A172 (cell line): ENCODE data around the gene TIMM8B. TPM values are rescaled to one million over a fixed set of nuclear protein-coding genes. Genes with fewer than 3 reads are reported as not detected.
"Not testable (repeated sequence)": the region's sequence is repeated elsewhere in the genome, so short reads cannot be mapped to it uniquely, and the experiment has no call there.

Source experiments
- DNase-seq: peaks from one replicate; pipeline ENCODE4 v3.0.0-alpha.2; 2015; ENCODE audit warnings: low spot score
- total RNA-seq: library from RNA; depleted of rRNA; stranded (reverse); fragments of >200 nt; shearing (Covaris generic); gene quantifications from 2 replicates; pipeline ENCODE4 v1.2.3, GENCODE V29; 2014; rRNA removed

TIMM8B gene
- total RNA-seq, 1 experiment from 2014 or later = 61.3 TPM

DNA sequence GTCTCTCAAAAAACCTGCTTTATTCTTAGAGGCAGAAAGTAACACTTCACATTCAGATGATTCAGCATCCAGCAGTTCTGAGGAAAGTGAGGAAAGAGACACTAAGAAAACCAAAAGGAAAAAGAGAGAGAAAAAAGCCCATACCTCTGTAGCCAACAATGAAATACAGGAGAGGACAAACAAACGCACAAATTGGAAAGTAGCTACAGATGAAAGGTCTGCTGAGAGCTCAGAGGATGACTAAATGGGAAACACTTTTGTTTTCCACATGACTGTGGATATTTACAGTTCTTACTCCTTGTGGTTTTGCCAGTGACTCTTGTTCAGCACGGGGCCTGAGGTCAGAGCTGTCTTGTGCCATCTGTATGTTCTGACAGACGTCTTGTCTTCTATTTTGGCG lies 3.8 kb downstream of the TIMM8B start:
- DNase-seq = peak; percentile 59

DNA sequence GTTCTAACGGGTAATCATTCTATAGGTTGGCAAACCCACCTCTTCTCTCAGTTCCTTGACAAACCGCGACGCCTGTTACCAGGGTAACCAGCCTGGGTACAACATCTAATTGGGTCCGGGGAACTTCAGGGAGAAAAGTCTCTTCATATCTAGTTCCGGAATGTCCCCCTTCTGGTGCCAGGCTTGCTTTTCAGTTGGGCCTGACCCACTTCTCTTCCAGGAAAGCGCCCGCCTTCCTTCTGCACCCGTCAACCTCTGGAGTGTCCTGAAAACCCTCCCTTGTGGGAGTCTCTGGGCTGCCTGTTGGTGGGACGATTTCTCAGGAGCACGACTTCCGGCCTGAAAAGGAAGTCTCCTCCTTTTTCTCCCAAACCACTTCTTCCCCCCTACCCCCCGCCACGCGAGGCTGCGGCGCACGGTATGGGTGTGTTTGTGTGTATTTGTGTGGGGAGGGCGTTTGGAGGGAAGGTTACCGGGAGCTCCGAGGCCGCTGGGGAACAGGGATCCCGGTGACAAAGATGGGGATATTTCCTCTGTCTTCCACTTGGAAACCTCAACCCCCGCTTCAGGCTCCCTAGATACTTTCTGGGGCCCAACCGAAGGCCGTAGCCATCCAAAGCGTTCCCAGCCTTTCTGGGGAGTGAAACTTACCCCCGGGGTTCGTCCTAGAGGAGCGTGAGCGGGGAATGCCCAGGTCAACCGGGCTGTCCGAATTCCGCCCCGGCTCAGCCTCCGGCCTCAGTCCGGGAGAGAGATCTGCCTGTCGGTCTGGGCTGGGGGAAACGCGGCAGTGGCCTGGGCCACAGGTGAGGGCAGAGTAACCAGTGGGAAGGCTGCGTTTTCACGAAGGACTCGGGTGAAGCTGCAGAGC lies 12.4 kb downstream of the TIMM8B start, which contains the start of the genes NKAPD1 and PIH1D2:
TSS of gene NKAPD1 (plus strand) at position 359 of the 871 bp plus-strand sequence. CDS start 1,276 bp downstream, outside the sequence.
TSS of gene PIH1D2 (minus strand) at position 77 of the 871 bp plus-strand sequence. CDS start 843 bp downstream, outside the sequence.
- peak; percentile 64 for DNase-seq

DNA sequence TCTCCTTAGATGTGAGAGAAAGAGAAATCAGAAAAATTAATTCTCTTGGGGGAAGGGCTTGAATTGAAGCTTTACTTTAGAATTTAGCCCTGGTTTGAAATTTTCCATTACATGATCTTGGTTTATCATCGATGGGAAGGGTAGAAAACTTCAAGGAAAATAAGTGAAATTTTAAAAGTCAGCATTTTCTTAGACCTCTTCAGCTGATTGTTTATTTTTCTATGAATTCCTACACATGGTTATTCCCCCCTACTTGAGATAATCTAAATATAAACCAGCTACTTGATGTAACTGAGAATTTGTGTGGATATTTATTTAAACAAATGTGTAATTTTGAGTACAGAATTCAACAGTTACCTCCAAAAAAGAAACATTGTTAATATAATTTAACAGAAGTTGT lies 23.6 kb downstream of the TIMM8B start:
- no peak for DNase-seq

DNA sequence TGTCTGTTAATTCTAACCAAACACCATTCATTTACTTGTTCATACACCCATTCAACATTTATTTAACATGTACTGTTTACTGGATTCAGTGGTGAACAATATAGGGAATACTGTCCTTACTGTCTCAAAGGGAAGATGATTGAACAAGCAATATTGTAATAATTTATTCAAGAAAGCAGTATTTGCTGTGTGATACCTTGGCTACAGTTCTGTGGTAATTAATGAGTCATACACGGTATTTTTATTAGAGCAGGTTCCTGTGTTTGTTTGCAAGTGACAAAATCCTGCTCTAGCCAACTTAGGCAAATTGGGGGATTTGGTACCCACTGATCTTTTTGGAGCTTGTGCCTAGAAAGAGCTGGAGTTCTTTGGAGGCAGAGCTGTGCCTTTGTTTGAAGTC lies 28.5 kb downstream of the TIMM8B start:
- DNase-seq = no peak

DNA sequence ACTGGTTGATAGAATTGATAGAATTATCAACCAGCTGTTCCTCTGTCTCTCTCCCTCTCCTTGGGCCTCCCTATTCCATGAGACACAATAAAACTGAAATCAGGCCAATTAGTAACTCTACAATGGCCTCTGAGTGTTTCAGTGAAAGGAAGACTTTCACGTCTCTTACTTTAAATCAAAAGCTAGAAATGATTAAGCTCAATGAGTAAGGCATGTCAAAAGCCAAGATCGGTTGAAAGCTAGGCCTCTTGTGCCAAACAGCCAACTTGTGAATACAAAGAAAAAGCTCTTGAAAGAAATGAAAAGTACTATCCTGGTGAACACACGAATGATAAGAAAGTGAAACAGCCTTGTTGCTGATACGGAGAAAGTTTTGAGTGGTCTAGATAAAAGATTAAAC lies 29.4 kb downstream of the TIMM8B start:
- no peak for DNase-seq

DNA sequence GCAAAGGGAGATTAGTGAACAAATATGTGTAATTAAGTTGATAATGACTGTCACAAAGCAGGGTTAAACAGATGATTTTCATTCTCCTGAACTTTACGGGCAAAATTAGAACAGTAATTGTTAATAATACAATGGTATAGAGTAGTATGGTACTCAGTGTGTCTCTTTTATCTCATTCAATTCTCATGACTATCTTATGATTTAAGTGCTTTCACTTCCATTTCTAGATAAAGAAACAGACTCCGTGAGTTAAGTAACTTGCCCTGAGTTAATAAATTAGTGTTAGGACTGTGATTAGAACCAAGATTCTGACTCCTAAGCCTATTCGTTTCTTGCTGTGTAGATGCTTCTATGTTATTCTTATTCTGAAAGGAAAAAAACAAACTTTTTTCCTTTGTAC lies 34.8 kb downstream of the TIMM8B start:
- DNase-seq = no peak

DNA sequence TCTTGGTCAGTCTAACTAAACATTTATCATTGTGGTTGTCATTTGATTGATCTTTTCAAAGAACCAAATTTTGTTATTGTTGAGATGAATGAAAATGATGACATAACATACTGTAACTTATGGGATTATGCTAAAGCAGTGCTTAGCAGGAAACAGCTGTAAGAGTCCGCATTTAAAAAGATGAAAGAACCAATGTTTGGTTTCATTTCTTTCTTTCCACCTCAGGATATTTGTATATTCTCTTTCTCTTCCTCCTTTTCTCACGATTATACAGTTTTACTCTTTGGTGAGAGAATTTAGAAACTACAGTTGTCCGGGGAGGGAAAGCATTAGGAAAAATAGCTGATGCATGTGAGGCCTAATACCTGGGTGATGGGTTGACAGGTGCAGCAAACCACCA lies 35.8 kb downstream of the TIMM8B start:
- no peak for DNase-seq

DNA sequence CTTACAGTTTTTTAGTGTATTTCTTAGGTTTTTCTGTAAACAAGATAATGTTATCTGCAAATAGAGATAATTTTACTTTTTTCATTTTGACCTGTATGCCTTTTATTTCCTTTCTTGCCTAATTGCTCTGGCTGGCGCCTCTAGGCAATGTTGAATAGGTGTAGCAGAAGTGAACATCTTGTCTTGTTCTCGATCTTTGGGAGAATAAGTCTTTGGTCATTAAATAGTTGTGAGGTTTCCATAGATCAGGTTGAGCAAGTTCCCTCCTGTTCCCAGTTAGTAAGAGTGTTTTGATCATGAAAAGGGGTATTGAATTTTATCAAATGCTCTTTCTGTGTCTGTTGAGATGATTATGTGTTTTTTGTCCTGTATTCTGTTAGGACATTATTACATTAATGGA lies 36.8 kb downstream of the TIMM8B start:
- DNase-seq = no peak

DNA sequence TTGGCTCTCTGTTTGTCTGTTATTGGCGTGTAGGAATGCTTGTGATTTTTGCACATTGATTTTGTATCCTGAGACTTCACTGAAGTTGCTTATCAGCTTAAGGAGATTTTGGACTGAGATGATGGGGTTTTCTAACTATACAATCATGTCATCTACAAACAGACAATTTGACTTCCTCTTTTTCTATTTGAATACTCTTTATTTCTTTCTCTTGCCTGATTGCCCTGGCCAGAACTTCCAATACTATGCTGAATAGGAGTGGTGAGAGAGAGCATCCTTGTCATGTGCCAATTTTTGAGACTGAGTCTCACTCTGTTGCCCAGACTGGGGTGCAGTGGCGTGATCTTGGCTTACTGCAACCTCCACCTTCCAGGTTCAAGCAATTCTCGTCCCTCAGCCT lies 38.3 kb downstream of the TIMM8B start:
- not testable (repeated sequence) for DNase-seq

DNA sequence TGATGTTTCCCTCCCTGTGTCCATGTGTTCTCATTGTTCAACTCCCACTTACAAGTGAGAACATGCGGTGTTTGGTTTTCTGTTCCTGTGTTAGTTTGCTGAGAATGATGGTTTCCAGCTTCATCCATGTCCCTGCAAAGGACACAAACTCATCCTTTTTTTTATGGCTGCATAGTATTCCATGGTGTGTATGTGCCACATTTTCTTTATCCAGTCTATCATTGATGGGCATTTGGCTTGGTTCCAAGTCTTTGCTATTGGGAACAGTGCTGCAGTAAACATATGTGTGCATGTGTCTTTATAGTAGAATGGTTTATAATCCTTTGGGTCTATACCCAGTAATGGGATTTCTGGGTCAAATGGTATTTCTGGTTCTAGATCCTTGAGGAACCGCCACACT lies 39.9 kb downstream of the TIMM8B start:
- not testable (repeated sequence) for DNase-seq

DNA sequence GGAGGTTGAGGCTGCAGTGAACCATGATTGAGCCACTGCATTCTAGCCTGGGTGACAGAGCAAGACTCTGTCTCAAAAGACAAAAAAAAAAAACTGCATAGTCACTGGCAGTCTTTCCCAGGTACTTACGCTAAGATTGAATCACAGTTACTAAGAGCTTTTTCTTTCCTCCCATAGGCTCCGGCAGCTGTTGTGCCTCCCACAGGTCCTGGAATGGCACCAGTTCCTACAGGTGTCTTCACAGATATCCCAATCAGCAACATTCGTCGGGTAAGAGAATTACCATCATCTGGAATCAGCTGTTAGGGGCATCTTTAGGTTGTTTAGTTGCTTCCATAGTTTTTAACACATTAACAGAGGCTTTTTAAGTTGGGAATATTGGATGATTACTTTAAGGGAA lies 41.6 kb downstream of the TIMM8B start:
- DNase-seq = no peak

DNA sequence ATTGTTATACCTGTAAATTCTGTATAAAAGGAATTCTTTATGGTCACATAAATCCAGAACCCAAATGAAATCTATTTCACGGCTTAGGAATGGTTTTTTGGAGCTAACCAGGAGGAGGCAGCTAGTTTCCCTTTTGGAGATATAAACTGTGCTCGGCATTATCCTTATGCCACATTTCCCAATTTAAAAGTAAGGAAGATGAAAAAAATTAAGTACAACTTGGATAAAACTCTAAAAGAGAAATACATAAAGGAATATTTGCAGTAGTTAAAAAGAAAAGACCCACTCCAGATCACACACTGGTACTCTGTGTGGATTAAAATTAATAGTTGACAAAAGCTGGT lies 43.6 kb downstream of the TIMM8B start:
- DNase-seq = no peak

DNA sequence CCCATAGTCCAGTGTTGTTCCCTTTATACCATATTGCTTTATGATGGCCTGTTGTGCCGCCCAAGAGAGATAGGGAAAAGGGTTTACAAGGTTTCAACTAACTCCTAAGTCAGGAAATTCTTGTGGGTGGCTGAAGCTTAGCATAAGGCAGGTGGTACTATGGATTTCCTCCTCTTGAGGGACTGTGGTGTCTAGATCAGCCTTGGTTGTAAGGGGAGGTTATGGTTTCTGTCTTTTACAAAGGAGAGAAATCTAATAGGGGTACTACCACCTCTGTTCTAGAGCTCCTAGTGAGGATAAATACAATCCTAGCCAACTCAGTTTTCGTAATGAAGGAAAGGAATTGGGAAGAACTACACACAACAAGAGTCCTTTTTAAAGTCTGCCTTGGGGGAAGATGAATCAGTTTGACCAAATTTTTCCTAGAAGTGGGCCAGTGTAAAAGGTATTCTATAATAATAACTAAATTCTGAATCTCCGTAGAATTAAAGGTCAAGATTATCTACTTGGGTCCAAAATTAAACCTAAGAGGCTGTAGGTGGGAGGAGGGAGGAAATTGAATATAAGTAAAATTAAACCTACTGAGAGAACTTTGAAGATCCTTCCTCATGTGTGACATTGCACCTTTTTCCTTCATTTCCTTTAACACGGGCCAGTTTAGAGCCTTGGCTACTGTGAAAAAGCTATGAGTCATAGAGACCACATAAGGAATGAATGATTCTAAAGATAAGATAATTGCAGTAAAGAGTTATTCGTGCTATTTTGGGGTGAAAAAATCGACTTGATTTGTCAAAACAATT lies 44.2 kb downstream of the TIMM8B start:
- DNase-seq = peak; percentile 45

DNA sequence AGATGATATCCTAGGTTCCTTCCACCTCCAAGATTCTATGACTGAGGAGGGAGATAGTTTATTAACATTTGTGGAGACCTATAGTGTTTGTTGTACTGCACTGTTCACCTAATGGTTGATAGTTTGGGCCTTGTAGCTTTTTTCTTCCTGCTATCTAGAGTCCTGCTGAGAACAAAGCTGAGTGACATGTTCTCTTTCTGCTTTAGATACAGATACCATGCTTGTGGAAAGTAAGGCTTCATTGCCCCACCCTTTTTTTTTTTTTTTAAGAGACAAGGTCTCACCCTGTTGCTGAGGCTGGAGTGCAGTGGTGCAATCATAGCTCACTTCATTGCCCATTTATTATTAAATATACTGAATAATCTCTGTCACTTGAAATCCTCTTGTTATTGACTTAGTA lies 49.0 kb downstream of the TIMM8B start:
- no peak for DNase-seq

Other genes starting within 250 kb of the TIMM8B start
- gene ALG9, start 215.2 kb downstream of the TIMM8B start, total RNA-seq = 20.2 and 24.7 TPM in 2 replicates
- gene FDXACB1, start 207.6 kb downstream of the TIMM8B start, total RNA-seq = 1.5 and 3.4 TPM in 2 replicates
- 15.0 and 16.6 TPM in 2 replicates for gene CFAP68, start 207.2 kb downstream of the TIMM8B start, total RNA-seq
- gene CRYAB, start 175.0 kb downstream of the TIMM8B start, total RNA-seq = 0.34 TPM in 1 of 2 replicates, not detected in the other
- not detected in 2 replicates for gene HSPB2, start 174.0 kb downstream of the TIMM8B start, total RNA-seq
- not detected in 2 replicates for gene C11orf52, start 167.8 kb downstream of the TIMM8B start, total RNA-seq
- gene DIXDC1, start 149.4 kb downstream of the TIMM8B start, total RNA-seq = 6.2 and 6.9 TPM in 2 replicates
- gene DLAT, start 61.3 kb downstream of the TIMM8B start, total RNA-seq = 35.1 and 40.6 TPM in 2 replicates
- gene PIH1D2, start 12.7 kb downstream of the TIMM8B start, total RNA-seq = 3.3 and 3.4 TPM in 2 replicates
- 18.3 and 19.0 TPM in 2 replicates for gene NKAPD1, start 12.5 kb downstream of the TIMM8B start, total RNA-seq
- 109 and 124 TPM in 2 replicates for gene SDHD, start 117 bp upstream of the TIMM8B start, total RNA-seq
- gene IL18, start 77.3 kb upstream of the TIMM8B start, total RNA-seq = 32.4 and 68.3 TPM in 2 replicates
- not detected in 2 replicates for gene TEX12, start 80.6 kb upstream of the TIMM8B start, total RNA-seq
- gene BCO2, start 88.8 kb upstream of the TIMM8B start, total RNA-seq = 0.10 TPM in 1 of 2 replicates, not detected in the other
- gene PTS, start 139.7 kb upstream of the TIMM8B start, total RNA-seq = 33.0 and 51.8 TPM in 2 replicates
- gene PLET1, start 174.1 kb upstream of the TIMM8B start, total RNA-seq = not detected in 2 replicates